OCI-LY3 (cell line): ENCODE data around the gene GPLD1.

Source experiments
- H2AFZ ChIP-seq: fragments of 200-600, 300-600 bp; shearing (Covaris generic); 2 replicates; pipeline ENCODE4 v1.6.0; 2014; ENCODE audit warnings: antibody characterized with exemption, low read depth, low read length
- H3K27ac ChIP-seq: fragments of 200-600, 300-600 bp; sonication (generic); 2 replicates; pipeline ENCODE4 v1.5.1; 2014; ENCODE audit warnings: mild to moderate bottlenecking, low read length, moderate library complexity, mixed read lengths
- H3K27me3 ChIP-seq: fragments of 200-600, 300-600 bp; sonication (generic); 2 replicates; pipeline ENCODE4 v1.6.1; 2014; ENCODE audit warnings: low read depth, low read length, mixed read lengths
- H3K36me3 ChIP-seq: fragments of 200-600, 300-600 bp; sonication (generic); replicated peaks from 2 replicates; pipeline ENCODE3; 2014; ENCODE audit warnings: low read depth, low read length, mixed read lengths
- H3K4me1 ChIP-seq: fragments of 300-600, 200-600 bp; sonication (generic); 2 replicates; pipeline ENCODE4 v1.6.1; 2014; ENCODE audit warnings: low read length, mixed read lengths
- H3K4me2 ChIP-seq: fragments of 200-600, 300-600 bp; sonication (generic); 2 replicates; pipeline ENCODE4 v1.6.1; 2014; ENCODE audit warnings: low read length, mixed read lengths
- H3K4me3 ChIP-seq: fragments of 300-600, 200-600 bp; sonication (generic); 2 replicates; pipeline ENCODE4 v1.5.1; 2014; ENCODE audit warnings: antibody characterized with exemption, mild to moderate bottlenecking, low read length, moderate library complexity
- H3K79me2 ChIP-seq: fragments of 300-600, 200-600 bp; shearing (Covaris generic); 2 replicates; pipeline ENCODE4 v1.6.1; 2014; ENCODE audit warnings: mild to moderate bottlenecking, low read length, mixed read lengths
- H3K9ac ChIP-seq: fragments of 300-600, 200-600 bp; shearing (Covaris generic); 2 replicates; pipeline ENCODE4 v1.6.0; 2014; ENCODE audit warnings: mild to moderate bottlenecking, low read length, moderate library complexity
- H3K9me3 ChIP-seq: fragments of 200-600, 300-600 bp; shearing (Covaris generic); 2 replicates; pipeline ENCODE4 v1.6.1; 2014; ENCODE audit warnings: low read length, mixed read lengths; ENCODE audit not compliant: insufficient read depth
- H4K20me1 ChIP-seq: fragments of 200-600, 300-600 bp; sonication (generic); 2 replicates; pipeline ENCODE4 v1.6.1; 2016; ENCODE audit warnings: low read length, mixed read lengths; ENCODE audit not compliant: insufficient read depth
- CTCF ChIP-seq: fragments of 200-600, 300-600 bp; sonication (generic); IDR thresholded peaks from 2 replicates; pipeline ENCODE4 v1.5.1; 2014; ENCODE audit warnings: antibody characterized with exemption, low read length, low read depth
- EZH2phosphoT487 ChIP-seq: fragments of 200-600 bp; shearing (Covaris generic); IDR thresholded peaks from 2 replicates; pipeline ENCODE4 v1.6.1; 2018; ENCODE audit warnings: antibody characterized with exemption, mixed run types, low read depth

GPLD1 gene

GRCh38 chr6:24410622-24411021 is 78.8 kb downstream of the GPLD1 start:
- Histone ChIP-seq H3K79me2 (0 out of 2 replicates have a peak, but pooled peaks cover 2% of the 10 kb centered on the region), H3K4me1 (peaks cover 17% of the 10 kb centered on the region), H3K9ac (no peak overlapping the region), H3K27ac (no peak overlapping the region), H2AFZ (no peak overlapping the region), H4K20me1 (0 out of 2 replicates have a peak, but pooled peaks cover 4% of the 10 kb centered on the region), H3K4me2 (no peak overlapping the region), H3K36me3 (peaks cover 34% of the 10 kb centered on the region), H3K27me3 (no peaks in the 10 kb centered on the region), H3K4me3 (no peak overlapping the region), H3K9me3 (no peaks in the 10 kb centered on the region)
- no peak for TF ChIP-seq EZH2phosphoT487
- TF ChIP-seq CTCF: no peak

GRCh38 chr6:24408719-24409410 is 80.5 kb downstream of the GPLD1 start:
- TF ChIP-seq CTCF: no peak
- no peak for TF ChIP-seq EZH2phosphoT487
- Histone ChIP-seq H2AFZ (no peak overlapping the region), H4K20me1 (peaks cover 7% of the 10 kb centered on the region), H3K27me3 (no peaks in the 10 kb centered on the region), H3K27ac (peak overlapping the region; percentile 20), H3K79me2 (peaks cover 16% of the 10 kb centered on the region), H3K36me3 (peaks cover 33% of the 10 kb centered on the region), H3K4me1 (peaks cover 26% of the 10 kb centered on the region), H3K9ac (no peak overlapping the region), H3K4me3 (no peak overlapping the region), H3K4me2 (peak overlapping the region; percentile 2; the same call in 1 of the 2 replicates), H3K9me3 (no peaks in the 10 kb centered on the region)

GRCh38 chr6:24405262-24405661 is 84.1 kb downstream of the GPLD1 start:
- Histone ChIP-seq H3K9me3 (no peaks in the 10 kb centered on the region), H3K27ac (no peak overlapping the region), H3K27me3 (no peaks in the 10 kb centered on the region), H3K9ac (no peak overlapping the region), H3K4me1 (peaks cover 41% of the 10 kb centered on the region), H2AFZ (no peak overlapping the region), H3K4me2 (no peak overlapping the region), H3K79me2 (peaks cover 28% of the 10 kb centered on the region), H4K20me1 (peaks cover 9% of the 10 kb centered on the region), H3K4me3 (no peak overlapping the region), H3K36me3 (peaks cover 19% of the 10 kb centered on the region)
- no peak for TF ChIP-seq CTCF
- no peak for TF ChIP-seq EZH2phosphoT487

- H3K79me2 ChIP-seq: peaks cover 28% of the 10 kb centered on the region
- H3K4me1 ChIP-seq: peaks cover 32% of the 10 kb centered on the region
- no peak overlapping the region for H3K27ac ChIP-seq
- H2AFZ ChIP-seq: peak overlapping the region; percentile 86; the same call in 1 of the 2 replicates
- TF ChIP-seq EZH2phosphoT487: no peak
- no peak for TF ChIP-seq CTCF
- H3K36me3 ChIP-seq: peaks cover 11% of the 10 kb centered on the region
- H4K20me1 ChIP-seq: peaks cover 4% of the 10 kb centered on the region
- no peaks in the 10 kb centered on the region for H3K9me3 ChIP-seq
- H3K4me3 ChIP-seq: peak overlapping the region; percentile 98
- H3K27me3 ChIP-seq: no peaks in the 10 kb centered on the region
- peak overlapping the region; percentile 76 for H3K9ac ChIP-seq
- peak overlapping the region; percentile 94 for H3K4me2 ChIP-seq
These were observed 85.9 kb downstream of the GPLD1 start for GRCh38 chr6:24403501-24403824.
